ENCODE results near the gene LIMA1.

DNA sequence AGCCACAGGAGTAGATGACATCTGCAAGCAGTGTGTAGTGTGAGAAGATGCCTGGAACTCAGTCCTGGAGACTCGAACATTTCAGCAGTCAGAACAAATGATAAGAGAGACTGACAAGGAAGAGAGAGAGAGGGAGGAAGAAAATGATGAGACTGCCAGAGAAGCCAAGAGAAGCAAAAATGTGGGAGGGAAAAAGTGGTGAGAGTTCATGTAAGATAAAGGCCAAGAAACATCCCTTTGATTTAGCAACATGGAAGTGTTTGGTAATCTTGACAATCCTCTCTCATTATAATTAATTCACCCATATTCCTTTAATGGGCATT lies 42.6 kb downstream of the LIMA1 start:
- TF ChIP-seq, protein P1, sequence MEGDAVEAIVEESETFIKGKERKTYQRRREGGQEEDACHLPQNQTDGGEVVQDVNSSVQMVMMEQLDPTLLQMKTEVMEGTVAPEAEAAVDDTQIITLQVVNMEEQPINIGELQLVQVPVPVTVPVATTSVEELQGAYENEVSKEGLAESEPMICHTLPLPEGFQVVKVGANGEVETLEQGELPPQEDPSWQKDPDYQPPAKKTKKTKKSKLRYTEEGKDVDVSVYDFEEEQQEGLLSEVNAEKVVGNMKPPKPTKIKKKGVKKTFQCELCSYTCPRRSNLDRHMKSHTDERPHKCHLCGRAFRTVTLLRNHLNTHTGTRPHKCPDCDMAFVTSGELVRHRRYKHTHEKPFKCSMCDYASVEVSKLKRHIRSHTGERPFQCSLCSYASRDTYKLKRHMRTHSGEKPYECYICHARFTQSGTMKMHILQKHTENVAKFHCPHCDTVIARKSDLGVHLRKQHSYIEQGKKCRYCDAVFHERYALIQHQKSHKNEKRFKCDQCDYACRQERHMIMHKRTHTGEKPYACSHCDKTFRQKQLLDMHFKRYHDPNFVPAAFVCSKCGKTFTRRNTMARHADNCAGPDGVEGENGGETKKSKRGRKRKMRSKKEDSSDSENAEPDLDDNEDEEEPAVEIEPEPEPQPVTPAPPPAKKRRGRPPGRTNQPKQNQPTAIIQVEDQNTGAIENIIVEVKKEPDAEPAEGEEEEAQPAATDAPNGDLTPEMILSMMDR (IDR thresholded peaks at IDR 0.05) = no peak
- no peak for TF ChIP-seq POLR2A (IDR thresholded peaks at IDR 0.05)
- TF ChIP-seq POLR2AphosphoS5 (IDR thresholded peaks at IDR 0.05) = no peak
